Common myeloid progenitor, CD34-positive (primary cell): ENCODE measurements around the gene PPP1CB.

Experiments
- CTCF ChIA-PET: fragments of 350-600 bp; sonication (Branson Sonifier 250); formaldehyde crosslinking; loops from one replicate; lab custom pipeline; 2021; ENCODE audit warnings: antibody characterized with exemption; lab: Charles Lee
- POLR2A ChIA-PET: fragments of 350-600 bp; sonication (Branson Sonifier 250); formaldehyde crosslinking; loops from one replicate; lab custom pipeline; 2021; ENCODE audit warnings: antibody characterized with exemption; lab: Charles Lee
- DNase-seq, 3 donors: peaks; one replicate each; pipeline versions ENCODE4 v3.0.0 to v3.0.0-alpha.2; 2013
- H3K27ac ChIP-seq, 2 experiments: 1 replicate in 1 of 2; 2 replicates in 1 of 2; pipeline ENCODE4 v1.7.0; 2013; ENCODE audit warnings: inconsistent platforms in 2 of 2, low read length in 2 of 2, mild to moderate bottlenecking in 2 of 2, low read depth in 1 of 2, moderate library complexity in 1 of 2; ENCODE audit not compliant: severe bottlenecking in 2 of 2, insufficient read depth in 1 of 2, poor library complexity in 1 of 2
- H3K27me3 ChIP-seq, 5 experiments: replicated peaks in 2 of 5; 1 replicate in 3 of 5; 2 replicates in 2 of 5; pipeline versions ENCODE4 v1.6.1 to v1.7.0; 2013; ENCODE audit warnings: low read length in 4 of 5, mild to moderate bottlenecking in 2 of 5, moderate library complexity in 2 of 5, inconsistent platforms in 1 of 5; ENCODE audit not compliant: insufficient read depth in 5 of 5, control insufficient read depth in 4 of 5
- H3K36me3 ChIP-seq, 4 experiments: 1 replicate in 2 of 4; 2 replicates in 2 of 4; pipeline versions ENCODE4 v1.6.1 to v1.7.0; 2013; ENCODE audit warnings: low read length in 3 of 4, control low read depth in 1 of 4, mild to moderate bottlenecking in 1 of 4; ENCODE audit not compliant: control insufficient read depth in 4 of 4, insufficient read depth in 4 of 4
- H3K4me1 ChIP-seq, 4 experiments: 1 replicate in 3 of 4; 2 replicates in 1 of 4; pipeline versions ENCODE4 v1.6.1 to v1.7.1; 2013; ENCODE audit warnings: low read length in 3 of 4, mild to moderate bottlenecking in 3 of 4, control low read depth in 1 of 4, inconsistent platforms in 1 of 4, moderate library complexity in 1 of 4; ENCODE audit not compliant: control insufficient read depth in 4 of 4, insufficient read depth in 4 of 4; ENCODE audit errors: control extremely low read depth in 1 of 4
- H3K4me3 ChIP-seq, 7 experiments: 1 replicate in 4 of 7; 2 replicates in 3 of 7; pipeline versions ENCODE4 v1.5.1 to v1.7.0; 2013; ENCODE audit warnings: mild to moderate bottlenecking in 7 of 7, low read length in 6 of 7, moderate library complexity in 6 of 7, inconsistent platforms in 2 of 7, low read depth in 2 of 7, control low read depth in 1 of 7; ENCODE audit not compliant: insufficient read depth in 4 of 7, control insufficient read depth in 1 of 7; ENCODE audit errors: extremely low read depth in 1 of 7
- H3K9me3 ChIP-seq, 5 experiments: 1 replicate in 4 of 5; 2 replicates in 1 of 5; pipeline versions ENCODE4 v1.6.1 to v1.7.1; 2013; ENCODE audit warnings: low read length in 4 of 5, mild to moderate bottlenecking in 2 of 5, inconsistent platforms in 1 of 5, low read depth in 1 of 5, moderate library complexity in 1 of 5; ENCODE audit not compliant: control insufficient read depth in 4 of 5, insufficient read depth in 2 of 5; ENCODE audit errors: control extremely low read depth in 1 of 5
- WGBS: methylation state at CpG from one replicate; pipeline ENCODE4 v1.1.5; 2013; ENCODE audit not compliant: insufficient coverage; 5-methylcytosine and 5-hydroxymethylcytosine counted together

PPP1CB gene

DNA sequence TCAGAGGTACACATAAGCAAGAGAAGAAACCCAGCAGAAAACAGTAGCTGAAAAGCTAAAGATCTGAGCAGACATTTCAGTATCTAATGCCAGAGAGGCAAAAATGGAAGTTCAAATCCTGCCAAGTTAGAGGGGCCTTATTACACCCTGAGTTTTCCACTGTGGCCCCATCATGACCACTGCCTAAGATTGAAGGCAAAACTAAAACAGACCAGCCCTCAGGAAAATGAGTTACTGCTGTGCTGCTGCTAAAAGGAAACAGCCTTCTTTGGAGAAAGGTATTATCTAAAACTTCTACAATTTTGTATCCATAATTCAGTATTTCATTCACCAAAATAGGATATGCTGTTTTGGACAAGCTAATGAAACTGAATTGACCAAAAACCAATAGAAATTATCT, 16.8 kb downstream of the PPP1CB start:
- Histone ChIP-seq H3K9me3 (peaks cover 0 to 10% (median 0%) of the 10 kb centered on the region in 5 experiments), H3K27ac (no peak overlapping the region), H3K4me3 (no peak overlapping the region), H3K4me1 (peaks cover 0 to 17% (median 5%) of the 10 kb centered on the region in 4 experiments), H3K36me3 (peaks cover 0 to 2% (median 0%) of the 10 kb centered on the region in 4 experiments), H3K27me3 (no peaks in the 10 kb centered on the region)
- DNase-seq: no peak
- POLR2A ChIA-PET: no interaction called here
- CTCF ChIA-PET: interaction anchor here (1.2 to 2.5 kb wide), 3 partner anchors 10 to 175 kb away, joined by 3 to 9 read pairs (median 3); no protein-coding TSS in a partner anchor

DNA sequence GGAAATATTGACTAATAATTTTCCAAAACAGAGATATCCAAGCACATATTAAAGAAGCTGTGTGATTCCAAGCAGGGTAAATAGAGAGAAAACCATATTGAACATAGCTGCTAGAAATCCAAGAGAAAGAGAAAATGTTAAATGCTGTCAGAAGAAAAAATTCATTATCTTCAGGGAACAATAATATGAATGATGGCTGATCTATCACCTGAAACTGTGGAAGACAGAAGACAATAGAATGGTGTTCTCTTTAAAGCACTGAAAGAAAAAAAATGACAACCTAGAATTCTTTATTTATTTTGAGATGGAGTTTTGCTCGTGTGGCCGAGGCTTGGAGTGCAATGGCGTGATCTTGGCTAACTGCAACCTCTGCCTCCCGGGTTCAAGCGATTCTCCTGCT, 17.3 kb downstream of the PPP1CB start:
- Histone ChIP-seq H3K9me3 (peaks cover 0 to 10% (median 0%) of the 10 kb centered on the region in 5 experiments), H3K36me3 (peaks cover 0 to 2% (median 0%) of the 10 kb centered on the region in 4 experiments), H3K27ac (no peak overlapping the region), H3K27me3 (no peaks in the 10 kb centered on the region), H3K4me1 (peaks cover 0 to 16% (median 5%) of the 10 kb centered on the region in 4 experiments), H3K4me3 (no peak overlapping the region)
- no CpG with 5 or more reads among the region's 5 CpGs for WGBS
- DNase-seq: no peak
- CTCF ChIA-PET: interaction anchor here (1.2 to 2.5 kb wide), 3 partner anchors 11 to 175 kb away, joined by 3 to 9 read pairs (median 3); no protein-coding TSS in a partner anchor
- POLR2A ChIA-PET: interaction anchor here (0.6 kb wide), 1 partner anchor 42 kb away, joined by 4 read pairs; no protein-coding TSS in a partner anchor

DNA sequence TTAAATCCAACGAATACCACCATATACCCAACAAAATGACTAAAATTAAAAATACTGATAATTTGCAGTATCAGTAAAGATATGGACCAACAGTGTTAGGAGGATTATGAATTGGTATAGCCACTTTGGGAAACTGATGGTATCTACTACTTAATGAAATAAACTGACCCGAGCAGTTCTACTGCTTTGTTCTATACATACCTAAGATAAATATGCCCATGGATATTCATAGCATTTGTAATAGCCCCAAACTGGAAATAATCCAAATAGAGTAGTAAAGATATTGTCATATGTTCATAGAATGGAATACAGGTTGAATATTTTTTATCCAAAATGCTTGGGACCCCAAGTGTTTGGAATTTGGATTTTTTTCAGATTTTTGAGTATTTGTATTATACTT, 20.7 kb downstream of the PPP1CB start:
- ChIA-PET CTCF (no interaction called here), POLR2A (interaction anchor here (1.1 kb wide), 1 partner anchor 22 kb away, joined by 3 read pairs; no protein-coding TSS in a partner anchor)
- WGBS: no CpG with 5 or more reads among the region's 2 CpGs
- Histone ChIP-seq H3K9me3 (peaks cover 0 to 10% (median 0%) of the 10 kb centered on the region in 5 experiments), H3K36me3 (peaks cover 0 to 10% (median 4%) of the 10 kb centered on the region in 4 experiments), H3K4me3 (no peak overlapping the region), H3K27ac (no peak overlapping the region), H3K27me3 (no peaks in the 10 kb centered on the region), H3K4me1 (peaks cover 3 to 17% (median 6%) of the 10 kb centered on the region in 4 experiments)
- DNase-seq: no peak

DNA sequence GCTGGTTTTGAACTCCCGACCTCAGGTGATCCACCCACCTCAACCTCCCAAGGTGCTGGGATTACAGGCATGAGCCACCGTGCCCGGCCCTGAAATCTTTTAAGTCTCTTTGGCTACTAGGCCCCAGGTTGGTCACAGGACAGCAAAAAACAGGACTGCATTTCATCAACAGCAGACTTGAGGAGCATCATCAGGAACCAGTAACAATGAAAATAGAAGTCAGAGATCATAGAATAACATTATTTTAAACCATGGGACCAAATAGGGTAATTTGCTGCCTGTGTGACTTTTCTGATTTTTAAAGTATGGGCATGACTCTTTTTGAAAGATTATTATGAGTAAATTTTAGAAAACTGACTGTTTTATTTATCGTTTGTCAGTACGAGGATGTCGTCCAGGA, 24.8 kb downstream of the PPP1CB start:
- Histone ChIP-seq H3K4me1 (peaks cover 0 to 8% (median 5%) of the 10 kb centered on the region in 4 experiments), H3K27me3 (no peaks in the 10 kb centered on the region), H3K36me3 (peaks cover 17 to 45% (median 28%) of the 10 kb centered on the region in 4 experiments), H3K4me3 (no peak overlapping the region), H3K27ac (no peak overlapping the region), H3K9me3 (no peaks in the 10 kb centered on the region)
- POLR2A ChIA-PET: interaction anchor here (1.1 kb wide), 1 partner anchor 25 kb away, joined by 3 read pairs; the partner anchor contains the start of gene PPP1CB
- CTCF ChIA-PET: interaction anchor here (1.0 to 2.8 kb wide), 3 partner anchors 9 to 182 kb away, joined by 3 to 10 read pairs (median 3); no protein-coding TSS in a partner anchor
- 100% methylated on average over 3 of the region's 6 CpGs for WGBS
- no peak for DNase-seq

DNA sequence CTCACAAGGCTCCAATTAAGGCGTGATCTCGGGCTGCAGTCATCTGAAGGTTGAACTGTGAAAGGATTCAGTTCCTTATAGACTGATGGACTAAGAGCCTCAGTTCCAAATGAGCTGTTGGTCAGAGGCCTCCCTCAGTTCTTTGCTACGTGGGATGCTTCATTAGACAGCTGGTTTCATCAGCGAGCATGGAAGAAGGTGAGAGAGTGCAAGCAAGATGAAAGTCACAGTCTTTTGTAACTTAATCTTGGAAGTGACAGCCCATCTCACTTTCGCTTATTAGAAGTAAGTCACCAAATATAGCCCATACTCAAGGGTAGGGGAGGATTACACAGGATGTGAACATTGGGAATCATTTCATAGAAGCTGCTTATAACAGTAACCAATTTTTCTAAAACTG, 26.8 kb downstream of the PPP1CB start:
- Histone ChIP-seq H3K27ac (no peak overlapping the region), H3K4me3 (no peak overlapping the region), H3K9me3 (no peaks in the 10 kb centered on the region), H3K27me3 (no peaks in the 10 kb centered on the region), H3K4me1 (peaks cover 0 to 8% (median 5%) of the 10 kb centered on the region in 4 experiments), H3K36me3 (peaks cover 23 to 62% (median 38%) of the 10 kb centered on the region in 4 experiments)
- CTCF ChIA-PET: interaction anchor here (1.1 kb wide), 1 partner anchor 184 kb away, joined by 6 read pairs; no protein-coding TSS in a partner anchor
- DNase-seq: no peak
- POLR2A ChIA-PET: interaction anchor here (0.7 kb wide), 1 partner anchor 158 kb away, joined by 4 read pairs; no protein-coding TSS in a partner anchor
- 100% methylated on average over 3 of the region's 5 CpGs for WGBS

DNA sequence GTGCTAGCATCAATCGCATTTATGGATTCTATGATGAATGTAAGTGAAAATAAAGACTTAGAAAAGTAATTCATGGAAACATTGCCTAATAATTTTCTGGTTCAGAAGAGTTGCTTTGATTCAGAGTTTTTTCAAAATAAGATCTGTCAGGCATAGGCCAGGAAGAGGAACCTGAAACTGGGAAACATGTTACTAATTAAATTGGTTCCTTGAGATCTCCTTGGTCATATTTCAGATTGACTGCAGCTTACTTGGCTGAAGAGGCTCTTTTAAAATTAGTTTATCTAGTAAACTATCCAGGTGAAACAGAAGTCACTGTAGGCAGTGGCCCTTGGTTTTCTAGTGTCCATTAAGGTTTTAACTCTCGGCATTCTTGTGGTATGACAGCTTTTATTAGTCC, 27.4 kb downstream of the PPP1CB start:
- H3K9me3 ChIP-seq: no peaks in the 10 kb centered on the region
- ChIA-PET POLR2A (interaction anchor here (0.7 kb wide), 1 partner anchor 157 kb away, joined by 4 read pairs; no protein-coding TSS in a partner anchor), CTCF (interaction anchor here (1.1 kb wide), 1 partner anchor 184 kb away, joined by 6 read pairs; no protein-coding TSS in a partner anchor)
- no peak overlapping the region for H3K4me3 ChIP-seq
- no peak for DNase-seq
- peaks cover 0 to 8% (median 5%) of the 10 kb centered on the region in 4 experiments for H3K4me1 ChIP-seq
- no CpG with 5 or more reads among the region's 2 CpGs for WGBS
- no peaks in the 10 kb centered on the region for H3K27me3 ChIP-seq
- no peak overlapping the region for H3K27ac ChIP-seq
- peaks cover 26 to 65% (median 41%) of the 10 kb centered on the region in 4 experiments for H3K36me3 ChIP-seq

DNA sequence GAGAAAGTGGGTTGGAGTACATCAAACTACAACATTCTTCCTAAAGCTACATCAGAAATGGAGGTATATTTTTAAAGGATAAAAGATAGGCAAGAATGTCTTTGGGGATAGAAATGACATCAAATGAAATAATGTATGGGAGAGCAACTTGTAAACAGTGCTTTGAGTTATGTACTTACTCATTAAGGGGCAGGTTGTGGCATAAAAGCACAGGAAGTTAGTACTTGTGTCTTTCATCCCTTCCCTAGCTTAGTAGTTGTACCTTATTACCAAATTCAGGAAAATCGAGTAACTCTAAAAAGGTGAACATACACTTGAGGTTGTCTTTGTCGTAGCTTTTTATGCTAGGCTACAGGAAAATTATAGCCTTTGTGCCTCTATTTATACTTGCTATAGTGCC, 28.9 kb downstream of the PPP1CB start:
- no peak overlapping the region for H3K4me3 ChIP-seq
- H3K27ac ChIP-seq: no peak overlapping the region
- ChIA-PET CTCF (interaction anchor here (1.0 to 1.5 kb wide), 2 partner anchors 8 to 214 kb away, joined by 3 to 6 read pairs; no protein-coding TSS in a partner anchor), POLR2A (no interaction called here)
- H3K4me1 ChIP-seq: peaks cover 0 to 3% (median under 1%) of the 10 kb centered on the region in 4 experiments
- H3K9me3 ChIP-seq: no peaks in the 10 kb centered on the region
- 100% methylated on average over 1 of the region's 2 CpGs for WGBS
- peaks cover 27 to 73% (median 46%) of the 10 kb centered on the region in 4 experiments for H3K36me3 ChIP-seq
- H3K27me3 ChIP-seq: no peaks in the 10 kb centered on the region
- no peak for DNase-seq
